Measurements from ENCODE around the gene CCN5.

Gene CCN5

GRCh38 chr20:44716309-44717106 lies 1.3 kb downstream of the CCN5 start:
- DNase-seq, result no peak

DNA sequence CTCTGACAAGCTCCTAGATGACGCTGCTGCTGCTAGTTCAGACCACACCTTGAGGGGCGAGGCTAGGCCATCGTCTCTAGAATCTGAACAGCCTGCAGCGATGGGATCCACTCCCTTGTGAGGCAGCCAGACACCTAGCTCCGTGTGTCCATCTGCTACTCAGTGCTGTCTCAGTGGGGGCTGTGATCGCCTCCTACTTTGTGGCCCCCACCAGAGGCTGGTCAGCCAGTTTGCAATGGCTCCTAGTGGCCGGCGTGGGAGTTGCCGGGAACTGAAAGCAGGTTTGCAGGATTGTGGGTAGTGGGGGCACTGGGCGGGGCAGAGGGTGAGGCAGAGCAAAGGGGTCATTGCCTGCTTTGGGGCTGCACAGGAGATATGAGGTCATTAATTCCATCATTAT lies 2.8 kb downstream of the CCN5 start:
- DNase-seq, result no peak

- no peak for DNase-seq
Measured at GRCh38 chr20:44719841-44720240, 4.7 kb downstream of the CCN5 start.

DNA sequence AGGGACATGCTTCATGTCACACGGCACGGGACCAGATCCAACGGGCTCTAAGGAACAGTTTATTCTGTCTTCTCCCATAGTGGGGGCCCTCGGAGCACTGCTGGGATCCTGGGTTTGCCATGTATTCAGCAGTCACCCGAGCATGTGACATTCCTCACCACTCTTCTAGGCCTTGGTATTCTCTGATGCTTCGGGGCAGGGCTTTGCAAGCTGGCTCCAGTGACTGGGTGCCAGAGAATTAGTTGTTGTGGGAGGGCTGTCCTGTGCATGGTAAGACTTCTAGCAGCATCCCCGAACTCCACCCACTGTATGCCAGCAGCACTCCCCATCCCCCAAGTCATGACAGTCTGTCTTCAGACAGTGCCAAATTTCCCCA lies 5.4 kb downstream of the CCN5 start:
- DNase-seq, result no peak

- no peak for DNase-seq
Measured at GRCh38 chr20:44720997-44721784, 6.0 kb downstream of the CCN5 start.

GRCh38 chr20:44721785-44722054 lies 6.6 kb downstream of the CCN5 start:
- no peak for DNase-seq

- no peak for DNase-seq
Measured at GRCh38 chr20:44722990-44723389, 7.8 kb downstream of the CCN5 start.

DNA sequence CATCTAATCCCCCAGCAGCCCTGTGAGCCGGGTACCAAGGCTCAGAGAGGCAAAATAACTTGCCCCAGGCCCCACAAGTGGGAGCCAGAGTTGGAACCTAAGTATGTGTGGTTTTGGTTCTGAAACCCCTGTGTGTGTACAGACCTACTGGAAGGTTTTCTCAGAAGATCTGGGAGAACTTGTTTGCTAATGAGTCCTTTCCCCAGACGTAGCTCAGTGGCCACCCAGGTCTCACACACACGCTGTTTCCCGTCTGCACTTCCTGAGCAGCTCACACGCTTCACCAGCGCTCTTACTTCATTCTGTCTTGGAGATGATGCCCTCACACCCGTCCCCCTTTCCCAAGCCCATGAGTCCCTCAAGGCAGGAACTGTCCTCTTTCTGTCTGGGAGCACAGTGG lies 8.2 kb downstream of the CCN5 start:
- DNase-seq, result no peak

- DNase-seq, result no peak
Measured at GRCh38 chr20:44723798-44724362, 8.7 kb downstream of the CCN5 start.

DNA sequence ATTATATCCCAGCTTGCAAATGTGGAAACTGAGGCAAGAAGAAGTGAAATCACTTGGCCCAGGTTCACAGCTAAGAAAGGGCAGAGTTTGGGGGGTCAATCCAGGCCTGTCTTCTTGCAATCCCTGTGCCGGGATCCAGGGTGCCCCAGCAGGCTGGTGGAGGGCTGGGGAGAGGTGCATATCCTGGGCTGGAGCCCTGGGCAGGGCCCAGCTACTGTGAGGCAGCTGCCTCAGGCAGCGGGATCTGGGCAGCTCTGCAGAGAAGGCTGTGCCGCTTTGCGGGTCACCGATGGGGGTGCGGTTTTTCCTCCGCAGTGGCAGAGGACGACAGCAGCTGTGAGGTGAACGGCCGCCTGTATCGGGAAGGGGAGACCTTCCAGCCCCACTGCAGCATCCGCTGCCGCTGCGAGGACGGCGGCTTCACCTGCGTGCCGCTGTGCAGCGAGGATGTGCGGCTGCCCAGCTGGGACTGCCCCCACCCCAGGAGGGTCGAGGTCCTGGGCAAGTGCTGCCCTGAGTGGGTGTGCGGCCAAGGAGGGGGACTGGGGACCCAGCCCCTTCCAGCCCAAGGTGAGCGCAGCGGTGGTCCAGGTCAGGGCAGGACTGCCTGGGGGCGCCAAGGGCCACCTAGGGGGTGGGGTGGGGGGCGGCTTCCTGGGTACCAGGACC lies 9.4 kb downstream of the CCN5 start:
- no peak for DNase-seq

GRCh38 chr20:44725837-44726236 lies 10.7 kb downstream of the CCN5 start:
- DNase-seq, result no peak

DNA sequence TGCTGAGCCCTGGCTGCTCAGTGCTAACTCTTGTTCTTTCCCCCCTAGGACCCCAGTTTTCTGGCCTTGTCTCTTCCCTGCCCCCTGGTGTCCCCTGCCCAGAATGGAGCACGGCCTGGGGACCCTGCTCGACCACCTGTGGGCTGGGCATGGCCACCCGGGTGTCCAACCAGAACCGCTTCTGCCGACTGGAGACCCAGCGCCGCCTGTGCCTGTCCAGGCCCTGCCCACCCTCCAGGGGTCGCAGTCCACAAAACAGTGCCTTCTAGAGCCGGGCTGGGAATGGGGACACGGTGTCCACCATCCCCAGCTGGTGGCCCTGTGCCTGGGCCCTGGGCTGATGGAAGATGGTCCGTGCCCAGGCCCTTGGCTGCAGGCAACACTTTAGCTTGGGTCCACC lies 11.9 kb downstream of the CCN5 start:
- no peak for DNase-seq

GRCh38 chr20:44727651-44728050 lies 12.5 kb downstream of the CCN5 start:
- no peak for DNase-seq

DNA sequence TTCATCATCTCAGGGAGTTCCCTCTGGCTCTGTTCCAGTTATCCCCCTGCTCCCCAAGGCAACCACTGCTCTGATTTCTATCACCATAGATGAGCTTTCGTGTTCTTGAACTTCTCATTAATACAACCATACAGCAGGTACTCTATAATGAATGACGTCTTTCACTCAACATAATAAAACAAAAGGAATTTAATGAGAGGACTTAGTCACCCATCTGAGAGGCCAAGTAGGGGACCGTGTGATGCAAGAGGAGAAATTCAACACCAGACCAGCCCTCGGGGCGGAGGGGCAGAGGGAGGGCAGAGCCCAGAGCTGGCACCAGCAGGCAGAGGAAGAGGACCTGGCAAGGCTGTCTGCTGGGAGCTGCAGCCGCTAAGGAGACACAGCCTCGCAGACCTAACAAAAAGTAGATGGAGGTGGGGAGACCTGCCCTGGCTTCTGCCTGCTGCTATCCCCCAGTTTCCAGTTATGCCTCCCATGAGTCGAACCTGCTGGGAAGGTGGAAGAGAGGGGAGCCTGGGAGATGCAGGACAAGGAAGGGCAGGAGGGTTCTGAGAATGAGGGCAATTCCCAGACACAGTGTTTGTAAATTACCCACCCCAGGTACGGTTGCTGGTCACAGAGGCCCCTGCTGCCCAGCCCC lies 13.8 kb downstream of the CCN5 start:
- DNase-seq, result peak; percentile 92

DNA sequence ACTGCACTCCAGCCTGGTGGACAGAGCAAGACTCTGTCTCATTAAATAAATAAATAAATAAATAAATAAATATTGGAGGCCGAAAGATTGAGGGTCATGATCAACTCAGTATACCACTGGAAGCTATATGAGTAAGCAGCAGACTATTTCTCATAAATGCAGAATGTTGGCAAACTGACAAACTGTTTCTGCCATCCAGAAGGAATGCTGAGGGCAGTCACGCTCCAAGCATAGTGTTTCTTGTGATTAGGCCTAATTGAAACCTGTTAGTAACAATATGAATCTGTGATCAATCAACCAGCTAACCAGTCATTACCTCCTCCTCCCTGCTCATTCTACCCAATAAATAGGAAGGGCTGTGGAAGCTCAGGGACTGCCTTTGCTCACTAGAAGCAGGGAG lies 15.3 kb downstream of the CCN5 start:
- no peak for DNase-seq

- DNase-seq, result no peak
Measured at GRCh38 chr20:44731657-44732056, 16.5 kb downstream of the CCN5 start.

DNA sequence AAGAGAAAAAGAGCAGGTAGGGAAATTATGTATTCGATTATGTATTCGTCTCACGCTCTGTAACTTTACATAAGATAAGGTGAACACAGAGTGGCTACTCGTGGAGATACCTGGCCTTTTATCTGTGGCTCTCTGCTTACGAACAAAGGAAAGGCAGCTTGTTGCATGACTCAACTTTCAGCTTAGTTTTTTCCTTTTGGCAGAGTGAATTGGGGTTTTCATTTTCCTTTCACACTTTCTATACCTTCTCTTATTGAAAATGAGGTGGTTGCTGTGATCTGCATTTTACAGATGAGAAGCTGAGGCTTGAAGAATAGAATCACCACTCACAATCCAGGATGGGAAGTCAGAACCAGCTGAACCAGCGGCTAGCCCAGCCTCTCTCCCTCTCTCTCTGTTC lies 17.2 kb downstream of the CCN5 start:
- DNase-seq, result no peak

GRCh38 chr20:44733341-44734069 lies 18.3 kb downstream of the CCN5 start:
- peak; percentile 50 for DNase-seq

GRCh38 chr20:44734938-44735337 lies 19.8 kb downstream of the CCN5 start:
- DNase-seq, result no peak

GRCh38 chr20:44735816-44736169 lies 20.6 kb downstream of the CCN5 start:
- no peak for DNase-seq

GRCh38 chr20:44736170-44737021 lies 21.2 kb downstream of the CCN5 start:
- DNase-seq, result peak; percentile 29

DNA sequence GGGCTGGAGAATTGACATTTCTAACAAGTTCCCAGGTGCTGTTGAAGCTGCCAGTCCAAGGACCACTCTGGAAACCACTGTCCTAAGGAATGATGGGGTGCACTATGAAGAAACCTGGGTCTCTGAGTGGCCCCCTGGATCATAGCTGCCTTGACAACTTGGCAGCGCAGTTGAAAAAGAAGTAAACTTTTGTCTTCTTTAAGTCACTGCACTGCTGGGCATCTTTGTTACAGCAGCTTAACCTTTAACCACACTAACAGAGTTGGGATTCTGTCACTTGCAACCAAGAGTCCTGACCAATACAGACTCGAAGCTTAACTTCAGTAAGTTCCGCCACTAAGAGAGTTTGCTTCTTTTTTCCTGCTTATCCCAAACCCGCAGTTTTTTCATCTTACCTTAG lies 21.9 kb downstream of the CCN5 start:
- DNase-seq, result no peak

Data from NCI-H1105 treated with DMSO at 0.1 percent for 48 hours (cell line).